ENCODE data around the gene CCDC18. TPM values are rescaled to one million over a fixed set of nuclear protein-coding genes. Genes with fewer than 3 reads are reported as not detected.
"Not testable (repeated sequence)": the region's sequence is repeated elsewhere in the genome, so short reads cannot be mapped to it uniquely, and the experiment has no call there.

Gene CCDC18
- total RNA-seq, 4 donors from 2014 or later = under 0.01 to 16.3 (median 3.4) TPM

- Histone ChIP-seq H3K4me3 (no peak overlapping the region), H3K9me3 (peaks cover 0 to 9% of the 10 kb centered on the region in 2 donors), H3K36me3 (no peaks in the 10 kb centered on the region), H3K27ac (no peak overlapping the region), H3K4me1 (no peaks in the 10 kb centered on the region), H3K27me3 (no peaks in the 10 kb centered on the region)
- no peak for DNase-seq
- no peak for TF ChIP-seq CTCF (IDR thresholded peaks at IDR 0.05)
- TF ChIP-seq POLR2A (IDR thresholded peaks at IDR 0.05) = no peak
- intact Hi-C loops (cut with DNase I; ENCODE audit: low total_unique reads) = no loop called here
Observed at GRCh38 chr1:93164816-93165215, 15.7 kb upstream of the CCDC18 start.

GRCh38 chr1:93165895-93166294, 14.6 kb upstream of the CCDC18 start:
- H3K27me3 ChIP-seq; H3K9me3 ChIP-seq; H3K36me3 ChIP-seq; H3K27ac ChIP-seq; DNase-seq; H3K4me1 ChIP-seq; intact Hi-C loops (cut with DNase I; ENCODE audit: low total_unique reads); H3K4me3 ChIP-seq: not testable (repeated sequence)

- Histone ChIP-seq H3K4me3 (no peak overlapping the region), H3K9me3 (peaks cover 0 to 9% of the 10 kb centered on the region in 2 donors), H3K27me3 (no peaks in the 10 kb centered on the region), H3K27ac (no peak overlapping the region), H3K4me1 (no peaks in the 10 kb centered on the region), H3K36me3 (no peaks in the 10 kb centered on the region)
- intact Hi-C loops (cut with DNase I; ENCODE audit: low total_unique reads) = no loop called here
- DNase-seq = no peak
- TF ChIP-seq CTCF (IDR thresholded peaks at IDR 0.05) (no peak), POLR2A (IDR thresholded peaks at IDR 0.05) (no peak)
Observed at GRCh38 chr1:93167006-93167405, 13.5 kb upstream of the CCDC18 start.

- H3K27me3 ChIP-seq; H3K4me3 ChIP-seq; intact Hi-C loops (cut with DNase I; ENCODE audit: low total_unique reads); H3K36me3 ChIP-seq; H3K27ac ChIP-seq; H3K9me3 ChIP-seq; DNase-seq; H3K4me1 ChIP-seq: not testable (repeated sequence)
Observed at GRCh38 chr1:93170141-93170678, 10.3 kb upstream of the CCDC18 start.

GRCh38 chr1:93171549-93172034, 8.9 kb upstream of the CCDC18 start:
- H3K27ac ChIP-seq = no peak overlapping the region
- H3K27me3 ChIP-seq = no peaks in the 10 kb centered on the region
- no peak overlapping the region for H3K4me3 ChIP-seq
- intact Hi-C loops (cut with DNase I; ENCODE audit: low total_unique reads) = no loop called here
- no peaks in the 10 kb centered on the region for H3K36me3 ChIP-seq
- TF ChIP-seq POLR2A (IDR thresholded peaks at IDR 0.05) (no peak), CTCF (IDR thresholded peaks at IDR 0.05) (no peak)
- peaks cover 0 to 8% of the 10 kb centered on the region in 2 donors for H3K4me1 ChIP-seq
- H3K9me3 ChIP-seq = peaks cover 0 to 7% of the 10 kb centered on the region in 2 donors
- DNase-seq = no peak

GRCh38 chr1:93172778-93173177, 7.7 kb upstream of the CCDC18 start:
- Histone ChIP-seq H3K27me3 (no peaks in the 10 kb centered on the region), H3K9me3 (no peaks in the 10 kb centered on the region), H3K36me3 (no peaks in the 10 kb centered on the region), H3K4me1 (peaks cover 0 to 11% of the 10 kb centered on the region in 2 donors), H3K27ac (no peak overlapping the region), H3K4me3 (no peak overlapping the region)
- intact Hi-C loops (cut with DNase I; ENCODE audit: low total_unique reads) = no loop called here
- no peak for DNase-seq
- TF ChIP-seq CTCF (IDR thresholded peaks at IDR 0.05) (no peak), POLR2A (IDR thresholded peaks at IDR 0.05) (no peak)

- H3K27ac ChIP-seq; H3K27me3 ChIP-seq; H3K4me3 ChIP-seq; DNase-seq; H3K9me3 ChIP-seq; intact Hi-C loops (cut with DNase I; ENCODE audit: low total_unique reads); H3K36me3 ChIP-seq: not testable (repeated sequence)
- peaks cover 0 to 13% of the 10 kb centered on the region in 2 donors for H3K4me1 ChIP-seq
Observed at GRCh38 chr1:93174638-93175037, 5.9 kb upstream of the CCDC18 start.

Data from uterus (tissue), 4 donors.